Gastrocnemius medialis (tissue), 4 donors: ENCODE results near the gene SMIM38. TPM values are rescaled to one million over a fixed set of nuclear protein-coding genes. Genes with fewer than 3 reads are reported as not detected.
"Not testable (repeated sequence)": the region's sequence is repeated elsewhere in the genome, so short reads cannot be mapped to it uniquely, and the experiment has no call there.

Source experiments
- ATAC-seq, 2 donors: fragments of 150-250 bp; one replicate each; pipeline ENCODE4 v1.9.1; 2016
- DNase-seq, 2 donors: peaks; one replicate each; pipeline ENCODE4 v3.0.0-alpha.2; 2019
- H3K27ac ChIP-seq, 4 donors: fragments of 200-600 bp; sonication (generic); 1 replicate in 1 of 4; 2 replicates in 3 of 4; pipeline ENCODE4 v1.5.1; 2016 to 2018; ENCODE audit warnings: mild to moderate bottlenecking in 2 of 4, moderate library complexity in 1 of 4
- H3K27me3 ChIP-seq, 3 donors: fragments of 200-600 bp; sonication (generic) in 2 of 3; 1 replicate in 1 of 3; 2 replicates in 2 of 3; pipeline versions ENCODE4 v1.5.1 to v1.6.0; 2016 to 2019; ENCODE audit warnings: mild to moderate bottlenecking in 1 of 3, moderate library complexity in 1 of 3
- H3K36me3 ChIP-seq, 2 donors: fragments of 200-600 bp; sonication (generic) in 1 of 2; one replicate each; pipeline ENCODE4 v1.5.1; 2017 to 2018
- H3K4me1 ChIP-seq, 2 donors: fragments of 200-600 bp; sonication (generic) in 1 of 2; one replicate each; pipeline ENCODE4 v1.5.1; 2016 to 2017; ENCODE audit warnings: mild to moderate bottlenecking in 2 of 2
- H3K4me3 ChIP-seq, 4 donors: fragments of 200-600 bp; sonication (generic) in 3 of 4; 1 replicate in 1 of 4; 2 replicates in 3 of 4; pipeline ENCODE4 v1.5.1; 2016 to 2019; ENCODE audit warnings: mild to moderate bottlenecking in 2 of 4
- H3K9me3 ChIP-seq, 3 donors: fragments of 200-600 bp; sonication (generic) in 2 of 3; 1 replicate in 1 of 3; 2 replicates in 2 of 3; pipeline ENCODE4 v1.5.1; 2016 to 2019
- POLR2A ChIP-seq, 2 donors: fragments of 450-650 bp; IDR thresholded peaks; one replicate each; pipeline ENCODE4 v1.6.1; 2017; ENCODE audit warnings: antibody characterized with exemption in 2 of 2, mild to moderate bottlenecking in 2 of 2, moderate library complexity in 2 of 2
- in situ Hi-C, 4 donors: fragments of 200-750 bp; cut with MboI; loops; one replicate each; pipeline versions ENCODE4 v1.15.0 to v1.8.0; 2017; ENCODE audit warnings: low sequenced_read_pairs in 4 of 4
- intact Hi-C: fragments of 100-400 bp; cut with DNase I; formaldehyde crosslinking; loops from one replicate; pipeline ENCODE4 v1.15.1; 2023; ENCODE audit warnings: low total_unique reads
- total RNA-seq, 4 donors: library from RNA; depleted of rRNA; stranded (reverse); fragments of >200 nt; gene quantifications; one replicate each; pipeline versions ENCODE4 v1.1.0 to v1.2.3, GENCODE V29; 2016
- TF ChIP-seq, protein P1 (sequence below), 5 experiments: fragments of 450-650 bp in 3 of 5; fragments of 200-600 bp in 2 of 5; sonication (generic) in 2 of 5; IDR thresholded peaks in 4 of 5; conservative IDR thresholded peaks in 1 of 5; 1 replicate in 4 of 5; 2 replicates in 1 of 5; pipeline ENCODE4 v1.5.1; 2016 to 2019; ENCODE audit warnings: antibody characterized with exemption in 5 of 5, mild to moderate bottlenecking in 3 of 5, moderate library complexity in 3 of 5

Gene SMIM38
- total RNA-seq, 4 donors from 2014 or later, result 0.12 to 0.66 (median 0.40) TPM; not detected in 1

GRCh38 chr11:69135420-69136363 lies 20.0 kb upstream of the SMIM38 start:
- TF ChIP-seq POLR2A (IDR thresholded peaks at IDR 0.05), result no peak
- TF ChIP-seq, protein P1, sequence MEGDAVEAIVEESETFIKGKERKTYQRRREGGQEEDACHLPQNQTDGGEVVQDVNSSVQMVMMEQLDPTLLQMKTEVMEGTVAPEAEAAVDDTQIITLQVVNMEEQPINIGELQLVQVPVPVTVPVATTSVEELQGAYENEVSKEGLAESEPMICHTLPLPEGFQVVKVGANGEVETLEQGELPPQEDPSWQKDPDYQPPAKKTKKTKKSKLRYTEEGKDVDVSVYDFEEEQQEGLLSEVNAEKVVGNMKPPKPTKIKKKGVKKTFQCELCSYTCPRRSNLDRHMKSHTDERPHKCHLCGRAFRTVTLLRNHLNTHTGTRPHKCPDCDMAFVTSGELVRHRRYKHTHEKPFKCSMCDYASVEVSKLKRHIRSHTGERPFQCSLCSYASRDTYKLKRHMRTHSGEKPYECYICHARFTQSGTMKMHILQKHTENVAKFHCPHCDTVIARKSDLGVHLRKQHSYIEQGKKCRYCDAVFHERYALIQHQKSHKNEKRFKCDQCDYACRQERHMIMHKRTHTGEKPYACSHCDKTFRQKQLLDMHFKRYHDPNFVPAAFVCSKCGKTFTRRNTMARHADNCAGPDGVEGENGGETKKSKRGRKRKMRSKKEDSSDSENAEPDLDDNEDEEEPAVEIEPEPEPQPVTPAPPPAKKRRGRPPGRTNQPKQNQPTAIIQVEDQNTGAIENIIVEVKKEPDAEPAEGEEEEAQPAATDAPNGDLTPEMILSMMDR (IDR thresholded peaks at IDR 0.05 in 4 of 5, conservative IDR thresholded peaks at IDR 0.05 in 1 of 5), result no peak
- in situ Hi-C loops, result no loop called here
- no peak overlapping the region for H3K27ac ChIP-seq
- H3K4me1 ChIP-seq, result no peaks in the 10 kb centered on the region
- ATAC-seq (no peak), DNase-seq (no peak)
- peaks cover 0 to 7% (median 0%) of the 10 kb centered on the region in 3 donors for H3K9me3 ChIP-seq
- intact Hi-C loops, result no loop called here
- H3K36me3 ChIP-seq, result no peaks in the 10 kb centered on the region
- no peak overlapping the region for H3K4me3 ChIP-seq
- no peaks in the 10 kb centered on the region for H3K27me3 ChIP-seq

DNA sequence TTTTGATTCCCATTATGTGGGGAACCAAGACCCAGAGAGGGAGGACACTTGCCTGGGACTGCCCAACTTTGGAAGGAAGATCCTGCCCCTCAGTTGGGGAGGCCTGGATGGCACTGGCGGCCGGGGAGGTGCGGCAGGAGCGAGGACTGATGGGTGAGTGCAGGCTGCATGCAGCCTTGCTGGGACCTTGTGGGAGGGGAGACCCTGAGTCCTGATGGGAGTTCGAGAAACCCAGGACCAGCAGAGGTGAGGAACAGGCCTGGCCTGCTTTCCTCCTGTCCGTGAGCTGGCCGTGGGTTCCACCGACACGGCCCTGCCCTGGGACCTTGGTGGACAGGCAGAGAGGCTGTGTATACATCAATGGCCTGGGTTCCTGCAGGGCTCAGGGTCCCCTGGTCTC lies 19.3 kb upstream of the SMIM38 start:
- intact Hi-C loops (no loop called here), in situ Hi-C loops (no loop called here)
- no peak overlapping the region for H3K27ac ChIP-seq
- H3K36me3 ChIP-seq, result no peaks in the 10 kb centered on the region
- H3K27me3 ChIP-seq, result no peaks in the 10 kb centered on the region
- TF ChIP-seq, protein P1 (IDR thresholded peaks at IDR 0.05 in 4 of 5, conservative IDR thresholded peaks at IDR 0.05 in 1 of 5), result no peak
- TF ChIP-seq POLR2A (IDR thresholded peaks at IDR 0.05), result no peak
- no peak for ATAC-seq
- no peak for DNase-seq
- peaks cover 0 to 7% (median 0%) of the 10 kb centered on the region in 3 donors for H3K9me3 ChIP-seq
- H3K4me1 ChIP-seq, result no peaks in the 10 kb centered on the region
- no peak overlapping the region for H3K4me3 ChIP-seq

DNA sequence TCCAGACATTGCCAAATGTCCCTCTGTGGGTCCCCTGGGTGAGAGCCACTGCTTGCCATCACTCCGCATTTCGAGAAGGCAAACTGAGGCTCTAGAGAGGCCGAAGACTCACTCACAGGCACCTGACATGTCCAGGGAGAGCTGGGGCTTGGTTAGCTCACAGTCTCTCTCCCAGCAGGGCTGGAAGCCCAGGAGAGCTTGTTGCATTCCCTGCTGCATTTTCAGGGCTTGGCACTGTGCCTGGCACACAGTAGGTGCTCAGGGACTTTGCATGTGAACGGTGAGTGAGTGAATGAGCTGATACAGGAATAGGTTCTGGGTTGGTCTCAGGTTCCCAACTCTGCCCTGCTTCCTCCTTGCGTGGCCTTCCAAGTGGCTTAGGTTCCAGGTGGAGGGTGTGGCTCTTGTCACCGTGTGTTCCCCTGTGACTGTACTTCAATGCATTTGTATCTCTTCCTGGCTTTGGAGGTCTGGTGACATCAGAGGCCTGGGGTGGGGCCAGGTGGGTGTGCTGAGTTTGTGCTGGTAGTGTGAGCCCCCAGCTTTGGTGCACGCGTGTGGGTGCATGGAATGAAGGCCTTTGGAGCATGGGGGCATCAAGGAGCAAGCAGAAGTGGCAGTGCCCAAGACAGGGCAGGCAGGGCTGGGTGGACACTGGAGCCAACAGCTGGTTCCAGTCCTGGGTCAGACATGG lies 18.4 kb upstream of the SMIM38 start:
- intact Hi-C loops (no loop called here), in situ Hi-C loops (no loop called here)
- Histone ChIP-seq H3K27me3 (no peaks in the 10 kb centered on the region), H3K27ac (no peak overlapping the region), H3K4me1 (no peaks in the 10 kb centered on the region), H3K36me3 (no peaks in the 10 kb centered on the region), H3K9me3 (peaks cover 0 to 7% (median 0%) of the 10 kb centered on the region in 3 donors), H3K4me3 (no peak overlapping the region)
- no peak for ATAC-seq
- DNase-seq, result no peak
- TF ChIP-seq POLR2A (IDR thresholded peaks at IDR 0.05), result no peak
- TF ChIP-seq, protein P1 (IDR thresholded peaks at IDR 0.05 in 4 of 5, conservative IDR thresholded peaks at IDR 0.05 in 1 of 5), result no peak

DNA sequence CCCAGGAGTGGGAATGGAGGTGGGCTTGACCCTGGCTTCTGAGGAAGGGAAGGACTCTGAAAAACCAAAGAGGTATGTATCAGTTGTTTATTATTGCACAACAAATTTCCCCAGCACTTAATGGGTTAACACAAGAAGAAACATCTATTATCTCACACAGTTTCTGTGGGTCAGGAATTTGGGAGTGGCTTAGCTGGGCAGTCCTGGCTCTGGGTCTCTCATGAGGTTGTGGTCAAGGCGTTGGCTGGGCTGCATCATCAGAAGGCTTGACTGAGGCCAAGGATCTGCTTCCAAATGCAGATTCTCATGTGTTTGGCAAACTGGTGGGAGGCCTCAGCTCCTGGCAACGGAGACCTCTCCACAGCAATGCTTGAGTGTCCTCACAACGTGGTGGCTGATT lies 17.5 kb upstream of the SMIM38 start:
- intact Hi-C loops (no loop called here), in situ Hi-C loops (no loop called here)
- DNase-seq (no peak), ATAC-seq (no peak)
- H3K4me1 ChIP-seq, result no peaks in the 10 kb centered on the region
- H3K27ac ChIP-seq, result no peak overlapping the region
- no peak for TF ChIP-seq POLR2A (IDR thresholded peaks at IDR 0.05)
- TF ChIP-seq, protein P1 (IDR thresholded peaks at IDR 0.05 in 4 of 5, conservative IDR thresholded peaks at IDR 0.05 in 1 of 5), result no peak
- no peaks in the 10 kb centered on the region for H3K27me3 ChIP-seq
- no peaks in the 10 kb centered on the region for H3K36me3 ChIP-seq
- no peak overlapping the region for H3K4me3 ChIP-seq
- H3K9me3 ChIP-seq, result peaks cover 0 to 4% (median 0%) of the 10 kb centered on the region in 3 donors

- H3K36me3 ChIP-seq, in situ Hi-C loops, ATAC-seq, H3K27me3 ChIP-seq, H3K9me3 ChIP-seq, H3K27ac ChIP-seq, intact Hi-C loops, DNase-seq, H3K4me3 ChIP-seq, H3K4me1 ChIP-seq: not testable (repeated sequence)
These were observed 15.6 kb upstream of the SMIM38 start for GRCh38 chr11:69140161-69140560.
